Globus pallidus (tissue), 1 donor: ENCODE measurements around the gene CRACDL.
"Not testable (repeated sequence)": the region's sequence is repeated elsewhere in the genome, so short reads cannot be mapped to it uniquely, and the experiment has no call there.

Experiments
- DNase-seq: peaks from one replicate; pipeline ENCODE4 v3.0.0-alpha.2; 2015; ENCODE audit warnings: low spot score

Gene CRACDL

DNA sequence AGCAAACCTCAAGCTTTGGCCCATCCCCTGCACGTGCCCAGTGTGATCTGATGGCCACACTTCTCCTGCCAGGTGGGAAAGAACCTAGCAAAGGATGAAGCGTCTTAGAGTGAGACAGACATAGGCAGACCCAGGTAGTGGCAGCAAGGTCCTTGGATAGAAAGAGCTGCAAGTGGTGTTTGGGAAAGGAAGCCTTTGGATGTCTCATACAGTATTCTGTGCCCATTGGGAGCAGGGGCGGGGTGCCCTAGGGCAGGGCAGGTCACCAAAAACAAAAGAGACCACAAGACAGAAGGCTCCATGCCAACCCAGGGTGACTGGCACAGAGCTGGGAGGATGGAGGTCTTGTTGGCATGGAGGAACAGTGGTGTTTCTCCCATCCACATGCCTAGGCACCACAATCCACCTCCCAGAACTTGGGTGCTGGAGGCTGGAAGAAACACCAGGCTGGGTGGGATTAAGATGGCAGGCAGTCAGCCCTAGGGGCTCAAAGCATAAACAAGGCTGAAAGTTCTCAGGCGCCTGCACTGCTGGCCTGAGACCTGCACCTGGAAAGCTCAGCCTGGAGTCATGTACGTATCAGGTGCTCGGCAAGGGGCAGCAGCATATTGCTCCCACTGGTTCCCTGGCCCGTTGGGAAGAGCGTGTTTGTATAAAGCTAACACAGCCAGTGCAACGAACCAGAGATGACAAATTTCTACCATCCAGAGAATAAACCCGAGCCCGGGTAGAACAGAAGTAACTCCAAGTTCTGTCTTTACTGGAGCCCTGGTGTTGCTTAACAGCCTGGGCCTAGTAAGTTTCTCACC is 52.9 kb downstream of the CRACDL start:
- no peak for DNase-seq

DNA sequence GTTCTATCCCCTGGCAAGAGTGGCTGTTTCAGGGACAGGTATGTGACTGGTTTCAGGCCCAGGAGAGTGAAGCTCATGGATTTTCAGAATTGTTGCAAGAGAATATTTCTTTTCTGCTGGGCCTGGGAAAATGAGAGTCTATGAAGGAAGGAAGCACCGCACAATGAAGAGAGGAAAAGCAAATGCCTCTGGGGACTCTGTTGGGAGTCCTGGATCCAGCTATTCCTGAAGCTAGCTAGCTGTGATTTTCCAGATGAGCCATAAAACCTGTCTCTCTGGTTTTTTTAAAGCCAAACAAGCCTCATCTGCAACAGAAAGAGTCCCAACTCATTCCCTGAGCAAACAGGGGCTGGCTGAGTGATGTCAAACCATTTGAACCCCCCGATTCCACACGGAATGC is 53.7 kb downstream of the CRACDL start:
- no peak for DNase-seq

DNA sequence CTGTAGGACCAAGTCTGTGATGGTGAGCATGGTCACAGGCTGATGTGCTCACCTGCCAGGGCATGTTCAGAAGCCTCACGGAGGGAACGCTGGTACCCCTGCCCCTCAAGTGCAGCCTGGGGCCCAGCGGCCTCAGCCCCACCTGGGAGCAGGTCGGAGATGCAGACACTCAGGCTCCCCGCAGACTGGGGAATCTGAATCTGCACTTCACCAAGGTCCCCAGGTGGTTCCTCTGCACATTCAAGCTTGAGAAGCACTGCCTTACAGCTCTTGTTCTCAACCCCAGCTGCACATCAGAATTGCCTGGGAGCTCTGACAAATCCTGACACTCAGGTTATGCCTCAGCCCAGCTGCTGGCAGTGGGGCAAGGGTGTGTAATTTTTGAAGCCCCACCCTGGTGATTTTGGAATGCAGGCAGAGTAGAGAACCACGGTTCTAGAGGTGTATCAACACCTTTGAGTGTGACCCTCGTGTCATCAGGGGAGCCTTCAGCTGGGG is 54.8 kb downstream of the CRACDL start:
- DNase-seq, result no peak

DNA sequence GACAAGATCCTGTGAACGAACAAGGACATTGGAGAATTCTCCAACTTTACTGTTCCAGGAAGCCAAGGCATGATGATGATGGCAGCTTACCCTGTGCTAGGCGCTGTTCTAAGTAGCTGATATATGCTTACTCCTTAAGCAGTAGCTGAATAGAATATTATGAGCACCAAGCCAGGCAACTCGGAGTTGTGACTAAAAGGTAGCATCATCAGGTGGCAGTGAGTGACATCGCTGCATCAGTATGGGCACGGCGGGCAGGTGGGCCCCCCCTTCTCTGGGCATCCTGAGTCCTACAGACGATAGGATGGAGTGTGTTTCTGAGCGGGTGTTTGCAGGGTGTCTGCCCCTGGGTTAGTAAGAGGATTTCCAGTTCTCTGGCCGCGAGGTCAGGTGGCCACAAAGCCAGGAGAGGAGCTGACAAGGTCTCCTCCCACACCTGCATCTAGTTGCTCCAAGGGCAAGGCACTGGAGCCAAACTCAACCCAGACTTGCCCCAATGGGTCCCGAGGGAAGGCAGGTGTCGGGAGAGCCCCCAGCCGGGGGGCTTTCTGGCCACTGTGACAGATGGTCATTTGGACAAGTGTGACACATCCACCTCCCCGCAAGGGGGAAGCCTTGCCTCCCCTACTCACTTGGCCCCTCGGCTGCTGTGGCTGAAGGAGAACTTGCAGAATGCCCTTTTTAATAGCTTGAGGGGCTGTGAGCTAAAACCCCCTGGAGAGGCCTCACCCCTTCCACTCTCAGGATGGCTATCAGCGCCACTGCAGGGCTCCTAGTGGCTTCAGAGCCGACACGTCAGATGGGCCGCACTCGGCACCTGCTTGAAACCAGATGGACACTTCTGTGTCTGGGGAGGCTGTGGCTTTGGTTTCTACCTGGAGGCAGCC is 55.5 kb downstream of the CRACDL start:
- DNase-seq, result no peak

GRCh38 chr2:98877658-98878057 is 58.4 kb downstream of the CRACDL start:
- not testable (repeated sequence) for DNase-seq

DNA sequence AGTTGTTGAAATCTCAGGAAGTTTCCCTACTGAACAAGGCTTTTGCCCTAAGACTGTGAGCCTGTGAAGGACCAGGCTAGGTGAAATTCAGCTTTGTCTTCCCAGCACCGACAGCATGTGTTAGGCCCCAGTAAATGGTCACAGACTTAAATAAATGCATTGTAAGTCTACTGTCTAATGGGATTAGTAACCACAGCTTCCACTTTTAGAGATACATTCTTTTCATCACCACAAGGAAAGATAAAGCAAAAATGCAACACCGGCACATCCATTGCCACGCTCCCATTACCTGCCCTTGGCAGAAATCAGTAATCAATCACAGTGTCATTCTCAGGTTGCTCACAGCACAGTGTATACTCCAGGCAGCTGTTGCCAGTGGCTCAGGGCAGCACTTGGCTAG is 59.3 kb downstream of the CRACDL start:
- no peak for DNase-seq

DNA sequence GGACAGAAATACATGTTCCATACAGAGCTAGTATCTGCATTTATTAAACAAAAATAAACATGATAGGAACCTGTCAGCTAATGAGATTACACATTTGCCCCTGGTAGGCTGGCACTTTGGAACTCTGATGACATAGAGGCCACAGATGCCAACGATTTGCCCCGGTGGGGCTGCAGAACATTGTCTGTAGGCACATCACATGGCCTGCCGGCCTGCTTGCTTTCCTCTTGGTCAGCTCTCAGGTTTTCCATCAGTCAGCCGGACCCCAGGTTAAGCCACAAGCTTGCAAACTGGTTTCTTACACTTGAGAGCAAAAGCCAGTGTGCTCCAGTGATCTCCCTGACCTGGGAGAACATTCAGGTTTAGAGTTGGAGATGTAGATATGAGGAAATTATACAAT is 60.3 kb downstream of the CRACDL start:
- no peak for DNase-seq

GRCh38 chr2:98875081-98875728 is 60.8 kb downstream of the CRACDL start:
- DNase-seq, result no peak

- no peak for DNase-seq
Measured at GRCh38 chr2:98874186-98874689, 61.8 kb downstream of the CRACDL start.

GRCh38 chr2:98872526-98872925 is 63.5 kb downstream of the CRACDL start:
- DNase-seq, result no peak

GRCh38 chr2:98871506-98871905 is 64.5 kb downstream of the CRACDL start:
- no peak for DNase-seq

DNA sequence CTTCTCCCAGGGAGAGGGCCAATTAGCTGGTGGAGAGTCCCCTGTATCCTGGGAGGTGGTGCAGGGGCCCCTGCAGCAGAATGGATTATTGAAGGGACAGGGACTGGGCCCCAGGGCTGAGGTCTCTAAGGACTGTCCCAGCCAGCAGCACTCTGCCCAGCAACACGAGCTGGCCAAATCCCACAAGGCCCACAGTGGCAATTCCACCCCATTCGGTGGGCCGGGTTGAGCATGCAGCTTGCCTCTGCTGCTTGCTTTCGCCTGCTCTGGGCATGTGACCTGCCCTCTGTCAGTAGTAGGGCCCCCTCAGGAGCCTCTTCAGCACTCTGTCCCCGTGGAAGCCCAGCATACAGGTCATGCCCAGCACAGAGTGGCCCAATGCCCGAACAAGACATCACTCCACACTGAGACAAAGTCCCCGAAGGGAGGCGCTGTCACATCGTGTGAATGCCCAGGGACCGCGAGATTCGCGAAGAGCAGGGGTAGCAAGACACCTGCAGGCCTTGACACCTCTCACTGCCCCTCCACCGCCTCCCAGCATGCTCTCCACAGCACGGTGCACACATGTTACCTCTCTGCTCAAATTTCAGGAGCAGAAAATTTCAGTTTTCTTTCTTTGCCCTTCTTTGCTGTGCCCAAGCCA is 65.4 kb downstream of the CRACDL start:
- DNase-seq, result no peak

DNA sequence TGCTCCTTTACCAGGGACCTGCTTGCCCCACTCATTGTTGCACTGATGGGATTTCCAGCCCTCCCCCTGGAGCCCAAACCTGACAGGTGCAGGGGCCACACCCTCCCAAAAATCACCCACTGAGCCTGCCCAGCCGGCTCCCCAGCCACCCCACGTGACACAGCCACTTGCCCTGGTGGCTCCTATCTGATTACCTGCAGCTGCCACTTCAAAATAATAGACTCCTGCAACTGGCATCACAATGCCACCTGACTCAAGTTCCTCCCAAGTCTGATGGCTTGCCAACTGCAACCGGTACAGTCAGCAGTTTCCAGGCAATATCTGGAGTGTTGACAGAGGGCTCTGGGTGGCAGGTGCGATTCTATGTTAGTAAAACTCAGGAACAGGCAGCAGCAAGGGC is 66.2 kb downstream of the CRACDL start:
- no peak for DNase-seq

- DNase-seq, result no peak
Measured at GRCh38 chr2:98869272-98869641, 66.8 kb downstream of the CRACDL start.

DNA sequence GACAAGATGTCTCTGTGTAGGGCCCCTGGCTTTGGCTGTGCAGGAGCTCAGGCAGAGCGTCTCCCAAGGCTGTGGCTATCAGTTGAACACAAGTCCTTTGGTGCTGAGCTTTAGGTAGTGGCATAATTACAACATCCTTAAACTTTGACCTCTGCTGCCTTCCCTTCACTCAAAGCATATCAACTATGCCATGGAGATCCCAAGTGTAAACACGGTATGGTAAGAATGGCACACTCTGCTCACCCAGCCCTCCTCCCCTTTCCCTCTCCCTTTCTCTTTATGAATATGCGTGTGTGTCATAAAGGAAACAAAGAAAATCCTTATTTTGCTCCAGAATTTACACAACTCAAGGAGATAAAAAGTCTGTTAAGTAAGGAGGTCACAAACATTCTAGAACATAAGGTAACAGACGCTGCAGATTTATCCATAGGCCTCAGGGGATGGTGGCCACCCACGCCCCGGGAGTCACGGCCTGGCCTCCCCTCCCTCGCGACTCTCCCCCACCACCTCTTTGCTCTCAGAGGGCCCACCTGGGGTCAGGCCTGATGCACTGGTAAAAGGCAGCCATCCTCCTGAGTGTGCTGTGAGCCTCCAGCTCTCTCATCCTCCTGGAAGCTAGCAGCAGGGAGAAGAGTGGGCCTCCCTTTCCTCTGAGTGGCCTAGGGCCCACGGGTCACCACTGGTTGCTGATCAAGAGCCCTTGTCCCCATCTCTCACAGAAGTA is 67.3 kb downstream of the CRACDL start:
- DNase-seq, result no peak

- no peak for DNase-seq
Measured at GRCh38 chr2:98867539-98868309, 68.3 kb downstream of the CRACDL start.

DNA sequence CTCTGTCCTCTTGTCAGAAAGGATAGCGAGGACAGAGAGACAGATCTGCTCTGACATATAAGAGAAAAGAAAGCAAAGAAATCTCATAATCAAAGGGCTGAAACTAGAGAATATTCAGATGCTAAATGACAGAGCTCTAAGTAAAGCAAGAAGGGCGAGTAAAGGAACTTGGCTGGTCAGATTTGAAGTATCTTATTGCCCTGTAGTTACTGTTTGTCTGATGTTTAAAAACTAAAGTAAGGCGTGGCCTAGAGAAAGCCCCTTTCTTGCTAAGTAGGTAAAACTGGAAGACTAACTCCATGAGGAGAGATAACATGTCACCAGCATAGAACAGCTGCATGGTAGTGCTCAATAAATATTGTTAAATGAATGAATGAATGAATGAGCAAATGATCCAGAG is 70.0 kb downstream of the CRACDL start:
- no peak for DNase-seq

DNA sequence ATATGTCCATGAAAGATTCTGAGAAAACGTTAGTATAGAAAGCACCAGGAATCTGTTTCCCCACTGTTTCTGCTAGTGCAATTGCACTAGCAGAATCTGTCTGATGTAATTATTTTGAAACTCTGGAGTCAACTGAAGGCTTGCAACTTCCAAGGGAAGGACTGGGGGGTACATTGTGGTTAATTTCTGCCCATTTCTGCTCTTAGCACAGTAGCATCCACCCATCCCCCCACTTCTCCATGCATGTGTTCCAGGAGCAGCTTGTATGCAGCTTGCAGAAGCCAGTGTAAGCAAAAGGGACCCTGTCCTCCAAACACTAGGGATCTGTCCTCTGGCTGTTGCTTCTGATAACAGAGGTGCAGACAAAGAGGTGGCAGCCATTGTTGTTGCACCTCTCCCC is 74.4 kb downstream of the CRACDL start:
- no peak for DNase-seq

DNA sequence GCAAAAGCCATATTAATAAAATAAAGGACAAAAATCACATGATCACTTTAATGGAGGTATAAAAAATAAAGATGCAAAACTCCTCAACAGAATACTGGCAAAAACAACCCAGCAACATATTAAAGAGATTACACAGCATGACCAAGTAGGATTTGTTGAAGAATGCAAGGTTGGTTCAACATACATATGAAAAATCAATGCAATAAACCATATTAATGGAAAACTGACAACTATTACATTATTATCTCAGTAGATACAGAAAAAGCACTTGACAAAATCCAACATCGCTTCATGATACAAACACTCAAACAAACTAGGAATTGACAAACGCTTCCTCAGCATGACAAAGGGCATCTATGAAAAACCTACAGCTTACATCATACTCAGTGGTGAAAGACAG is 76.7 kb downstream of the CRACDL start:
- DNase-seq, result no peak

DNA sequence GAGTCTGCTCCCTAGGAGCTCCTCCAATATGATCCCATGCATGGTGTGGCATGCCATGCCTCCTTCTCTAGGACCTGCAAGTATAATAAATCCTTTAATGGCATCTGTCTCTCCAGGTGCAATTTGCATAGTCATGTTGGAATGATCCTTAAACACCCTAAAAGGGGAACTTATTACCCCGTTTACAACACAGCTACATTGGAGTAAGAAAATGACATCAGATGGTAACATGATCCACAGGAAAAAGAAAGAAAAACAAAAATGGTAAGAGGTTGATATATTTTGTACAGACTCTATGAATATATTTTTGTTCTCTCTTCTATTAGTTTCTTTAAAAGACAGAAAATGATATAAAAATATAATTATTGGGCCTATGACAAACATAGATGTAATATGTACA is 79.0 kb downstream of the CRACDL start:
- DNase-seq, result no peak
